HG03354 (cell line): ENCODE measurements around the gene BCAM.
"Not testable (repeated sequence)": the region's sequence is repeated elsewhere in the genome, so short reads cannot be mapped to it uniquely, and the experiment has no call there.

Experiments
- ATAC-seq: cut with Tn5 transposase; IDR thresholded peaks from one replicate; pipeline ENCODE4 v1.9.1; 2021; ENCODE audit warnings: mild to moderate bottlenecking; ENCODE audit not compliant: unreplicated experiment, poor library complexity, severe bottlenecking

The BCAM gene

GRCh38 chr19:44808463-44809371 is at the start of gene BCAM:
TSS of gene BCAM (plus strand) at chr19:44809103. CDS start at chr19:44809125, 22 bp downstream.
- no peak for ATAC-seq

GRCh38 chr19:44762038-44762437 is 46.9 kb upstream of the BCAM start:
- ATAC-seq: no peak

GRCh38 chr19:44765033-44765948 is 43.6 kb upstream of the BCAM start:
- ATAC-seq: no peak

- ATAC-seq: no peak
Observed at GRCh38 chr19:44765949-44766335, 43.0 kb upstream of the BCAM start.

- no peak for ATAC-seq
Observed at GRCh38 chr19:44767295-44768180, 41.4 kb upstream of the BCAM start.

- peak; percentile 94 for ATAC-seq
Observed at GRCh38 chr19:44770550-44771257, 38.2 kb upstream of the BCAM start.

GRCh38 chr19:44772144-44772543 is 36.8 kb upstream of the BCAM start:
- ATAC-seq: not testable (repeated sequence)

GRCh38 chr19:44772959-44773358 is 35.9 kb upstream of the BCAM start:
- ATAC-seq: no peak

- no peak for ATAC-seq
Observed at GRCh38 chr19:44775676-44776240, 33.1 kb upstream of the BCAM start.

GRCh38 chr19:44776402-44777096 is 32.4 kb upstream of the BCAM start:
- ATAC-seq: no peak

GRCh38 chr19:44777715-44778347 is 31.1 kb upstream of the BCAM start, which contains the start of gene CBLC:
TSS of gene CBLC (plus strand) at chr19:44777890. CDS start at chr19:44777932, 42 bp downstream.
- ATAC-seq: no peak

GRCh38 chr19:44779150-44779549 is 29.8 kb upstream of the BCAM start:
- ATAC-seq: no peak

GRCh38 chr19:44781694-44782093 is 27.2 kb upstream of the BCAM start:
- not testable (repeated sequence) for ATAC-seq

- no peak for ATAC-seq
Observed at GRCh38 chr19:44782729-44783128, 26.2 kb upstream of the BCAM start.

- ATAC-seq: no peak
Observed at GRCh38 chr19:44783545-44783944, 25.4 kb upstream of the BCAM start.

GRCh38 chr19:44785271-44785670 is 23.6 kb upstream of the BCAM start:
- no peak for ATAC-seq

- ATAC-seq: no peak
Observed at GRCh38 chr19:44785993-44786392, 22.9 kb upstream of the BCAM start.

- ATAC-seq: no peak
Observed at GRCh38 chr19:44788971-44789370, 19.9 kb upstream of the BCAM start.
